HG03097 (cell line): Measurements from ENCODE around the gene SOCS6.
A peak's percentile ranks its signal among the peaks of the same experiment; 100 is the strongest.
"Not testable (repeated sequence)": the region's sequence is repeated elsewhere in the genome, so short reads cannot be mapped to it uniquely, and the experiment has no call there.

Experiments
- ATAC-seq: cut with Tn5 transposase; IDR thresholded peaks from one replicate; pipeline ENCODE4 v1.9.1; 2021; ENCODE audit not compliant: unreplicated experiment, low FRiP score

The SOCS6 gene, protein sequence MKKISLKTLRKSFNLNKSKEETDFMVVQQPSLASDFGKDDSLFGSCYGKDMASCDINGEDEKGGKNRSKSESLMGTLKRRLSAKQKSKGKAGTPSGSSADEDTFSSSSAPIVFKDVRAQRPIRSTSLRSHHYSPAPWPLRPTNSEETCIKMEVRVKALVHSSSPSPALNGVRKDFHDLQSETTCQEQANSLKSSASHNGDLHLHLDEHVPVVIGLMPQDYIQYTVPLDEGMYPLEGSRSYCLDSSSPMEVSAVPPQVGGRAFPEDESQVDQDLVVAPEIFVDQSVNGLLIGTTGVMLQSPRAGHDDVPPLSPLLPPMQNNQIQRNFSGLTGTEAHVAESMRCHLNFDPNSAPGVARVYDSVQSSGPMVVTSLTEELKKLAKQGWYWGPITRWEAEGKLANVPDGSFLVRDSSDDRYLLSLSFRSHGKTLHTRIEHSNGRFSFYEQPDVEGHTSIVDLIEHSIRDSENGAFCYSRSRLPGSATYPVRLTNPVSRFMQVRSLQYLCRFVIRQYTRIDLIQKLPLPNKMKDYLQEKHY

DNA sequence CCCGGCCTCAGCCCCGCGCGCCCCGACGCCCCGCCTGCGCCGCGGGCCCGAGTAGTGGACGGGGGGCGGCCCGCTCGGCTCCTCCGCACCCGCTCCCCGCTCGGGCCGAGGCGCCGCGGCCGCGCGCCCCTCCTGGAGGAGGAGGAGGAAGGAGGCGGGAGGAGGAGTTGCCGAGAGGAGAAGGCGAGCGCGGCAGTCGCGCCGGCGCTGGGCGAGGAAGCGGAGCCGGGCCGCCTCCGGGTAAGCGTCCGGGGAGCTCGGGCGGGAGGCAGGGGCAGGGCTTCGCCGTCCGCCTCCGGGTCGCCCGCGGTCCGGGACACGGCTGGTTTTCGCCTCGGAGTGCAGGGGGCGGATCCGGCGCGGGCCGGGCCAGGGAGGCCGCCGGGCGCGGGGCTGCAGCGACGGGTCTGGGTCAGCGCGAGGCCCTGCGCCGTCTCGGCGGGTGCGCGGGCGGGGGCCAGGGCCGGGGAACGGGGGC lies at the start of gene SOCS6:
Gene SOCS6 (plus strand): TSS at position 195 of the 478 bp plus-strand sequence. CDS start 35,624 bp downstream, outside the sequence.
- peak; percentile 80 for ATAC-seq

DNA sequence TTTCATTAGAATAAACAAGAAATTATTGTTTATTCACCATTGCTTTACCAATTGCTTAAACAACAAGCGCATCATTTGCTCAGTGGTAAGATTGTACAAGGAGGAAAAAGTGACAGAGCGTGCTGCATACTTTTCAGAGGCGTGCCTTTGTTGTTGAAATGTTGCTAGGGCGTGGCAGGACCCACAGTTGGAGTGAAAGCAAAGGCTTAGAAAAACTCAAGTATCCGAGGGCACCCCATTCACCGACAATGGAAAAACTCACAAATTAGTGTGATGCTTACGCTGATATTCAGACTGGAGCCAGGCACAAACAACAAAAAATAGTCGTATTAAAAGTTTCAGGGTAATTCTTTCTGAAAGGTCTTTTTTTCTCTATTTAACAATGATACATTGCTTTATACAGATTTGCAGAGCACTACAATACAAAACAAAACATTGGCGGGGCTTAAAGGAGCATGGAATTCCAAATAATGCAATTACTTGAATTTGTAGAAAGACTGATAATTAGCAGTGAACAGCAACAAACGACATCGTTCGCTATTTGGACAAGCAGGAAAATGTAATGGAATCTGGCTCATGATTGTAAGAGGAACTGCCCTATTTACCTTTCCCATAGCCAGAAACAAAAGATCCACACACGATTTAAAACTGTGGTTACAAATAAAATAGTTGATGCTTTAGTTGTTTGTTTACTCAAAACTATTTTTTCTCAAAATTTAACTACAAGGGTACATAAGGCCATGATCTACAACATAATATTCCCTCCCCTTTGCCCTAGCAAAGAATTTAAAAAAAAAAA lies 45.5 kb upstream of the SOCS6 start:
- no peak for ATAC-seq

DNA sequence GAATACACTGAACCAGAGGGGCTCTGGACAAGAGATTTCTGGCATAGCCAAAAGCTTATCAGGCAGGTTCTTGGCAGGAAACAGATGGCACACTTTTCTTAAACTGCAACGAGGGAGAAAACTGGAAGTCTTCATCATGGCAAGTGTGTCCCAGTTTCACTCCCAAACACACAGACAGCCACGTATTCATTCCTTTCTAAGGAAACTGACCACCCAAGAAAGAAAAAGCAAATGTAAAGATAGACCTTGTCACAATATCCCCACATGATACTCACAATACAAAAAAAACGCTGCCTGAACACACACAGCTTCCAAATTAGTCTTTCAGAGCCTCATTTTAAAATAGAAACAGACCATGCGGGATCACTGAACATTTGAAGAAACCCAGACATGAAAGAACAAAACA lies 42.8 kb upstream of the SOCS6 start:
- no peak for ATAC-seq

DNA sequence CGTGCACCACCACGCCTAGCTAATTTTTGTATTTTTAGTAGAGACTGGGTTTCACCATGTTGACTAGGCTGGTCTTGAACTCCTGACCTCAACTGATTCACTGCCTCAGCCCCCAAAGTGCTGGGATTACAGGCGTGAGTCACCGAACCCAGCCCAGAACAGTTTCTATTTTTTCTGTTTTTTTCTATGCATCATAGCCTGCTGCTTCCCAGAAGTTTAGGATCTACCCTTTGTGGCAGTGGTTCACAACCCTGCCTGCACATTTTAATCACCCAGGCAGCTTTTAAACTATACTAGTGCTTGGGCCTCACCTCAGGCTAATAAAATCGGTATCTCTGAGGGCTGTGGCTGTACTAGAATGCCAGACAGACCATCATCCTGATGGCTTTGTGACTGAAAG lies 39.7 kb upstream of the SOCS6 start:
- no peak for ATAC-seq

DNA sequence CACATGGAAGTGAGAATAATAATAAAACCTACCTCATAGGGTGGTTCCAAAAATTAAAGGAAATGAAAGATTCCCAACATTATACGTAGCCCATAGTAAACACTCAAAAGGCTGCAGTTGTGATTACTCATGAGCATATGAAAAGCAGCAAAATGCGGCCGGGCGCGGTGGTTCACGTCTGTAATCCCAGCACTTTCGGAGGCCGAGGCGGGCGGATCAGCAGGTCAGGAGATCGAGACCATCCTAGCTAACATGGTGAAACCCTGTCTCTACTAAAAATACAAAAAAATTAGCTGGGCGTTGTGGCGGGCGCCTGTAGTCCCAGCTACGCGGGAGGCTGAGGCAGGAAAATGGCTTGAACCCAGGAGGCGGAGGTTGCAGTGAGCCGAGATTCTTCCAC lies 39.0 kb upstream of the SOCS6 start:
- not testable (repeated sequence) for ATAC-seq

DNA sequence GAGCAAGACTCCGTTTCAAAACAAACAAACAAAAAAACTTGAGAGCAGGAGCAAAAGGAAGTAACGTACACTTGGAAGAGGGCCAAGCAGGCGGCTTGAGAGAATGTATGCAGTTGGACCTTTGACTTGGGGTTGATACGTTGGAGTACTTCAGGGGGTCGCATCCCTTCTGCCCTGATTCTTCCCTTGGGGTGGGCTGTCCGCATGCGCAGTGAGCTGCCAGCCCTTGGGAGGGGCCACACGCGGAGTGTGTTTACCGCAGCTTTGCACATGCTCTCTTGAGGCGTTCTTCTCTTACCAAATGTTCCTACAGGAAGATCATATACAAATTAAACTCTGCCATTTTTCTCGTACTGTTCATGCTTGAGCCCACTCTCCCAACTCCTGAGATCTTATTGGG lies 38.1 kb upstream of the SOCS6 start:
- no peak for ATAC-seq

DNA sequence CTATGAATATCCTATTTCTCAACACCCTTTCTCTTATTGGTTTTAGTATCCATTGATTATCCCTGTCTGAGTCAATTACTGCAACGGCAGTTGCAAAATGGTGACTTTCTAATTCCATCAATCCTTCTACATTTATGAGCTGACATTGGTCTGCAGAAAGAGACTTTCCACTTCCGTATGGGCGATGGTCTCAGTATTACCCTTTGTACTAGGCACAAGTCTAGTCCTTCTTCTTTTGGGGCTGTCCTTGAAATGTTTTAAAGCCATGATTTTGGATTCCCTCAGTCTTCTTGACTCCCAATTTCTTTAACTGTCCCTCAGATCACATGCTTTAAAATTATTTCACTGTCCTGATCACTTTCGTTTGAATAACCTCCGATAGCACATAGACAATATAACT lies 32.7 kb upstream of the SOCS6 start:
- no peak for ATAC-seq

DNA sequence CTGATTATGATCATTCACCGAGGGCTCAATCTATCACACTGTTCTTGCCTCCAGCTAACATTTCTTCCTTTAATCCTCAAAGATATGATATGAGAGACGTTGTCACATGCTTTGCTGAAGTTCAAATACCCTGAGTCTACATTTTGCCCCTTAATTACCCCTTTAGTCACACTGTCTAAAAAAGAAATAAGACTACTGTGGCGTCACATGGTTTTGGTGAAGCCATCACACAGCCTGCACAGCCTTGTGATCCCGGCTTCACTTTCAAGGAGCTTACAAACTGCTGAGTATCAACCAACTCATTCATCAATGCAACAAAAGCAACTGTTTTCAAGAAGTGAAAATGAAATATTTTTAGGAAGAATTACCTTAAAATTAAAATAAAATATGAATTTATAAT lies 31.9 kb upstream of the SOCS6 start:
- no peak for ATAC-seq

DNA sequence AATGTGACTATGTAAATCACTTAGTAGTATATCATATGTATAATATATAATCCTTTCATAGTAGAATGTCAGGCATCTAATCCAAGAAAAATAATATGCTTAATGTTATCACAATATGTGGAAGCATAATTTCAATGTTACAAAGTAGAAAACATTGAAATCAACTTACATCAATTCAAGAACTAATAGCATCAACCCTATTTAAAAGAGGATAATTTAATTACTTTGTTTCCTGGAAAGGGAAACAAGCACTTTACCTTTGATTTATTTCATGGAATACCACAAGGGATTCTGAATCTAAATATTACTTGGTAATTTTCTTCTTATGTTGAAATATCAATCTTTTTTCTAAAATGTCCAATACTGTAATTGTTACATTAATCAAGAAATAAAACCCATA lies 30.6 kb upstream of the SOCS6 start:
- no peak for ATAC-seq

DNA sequence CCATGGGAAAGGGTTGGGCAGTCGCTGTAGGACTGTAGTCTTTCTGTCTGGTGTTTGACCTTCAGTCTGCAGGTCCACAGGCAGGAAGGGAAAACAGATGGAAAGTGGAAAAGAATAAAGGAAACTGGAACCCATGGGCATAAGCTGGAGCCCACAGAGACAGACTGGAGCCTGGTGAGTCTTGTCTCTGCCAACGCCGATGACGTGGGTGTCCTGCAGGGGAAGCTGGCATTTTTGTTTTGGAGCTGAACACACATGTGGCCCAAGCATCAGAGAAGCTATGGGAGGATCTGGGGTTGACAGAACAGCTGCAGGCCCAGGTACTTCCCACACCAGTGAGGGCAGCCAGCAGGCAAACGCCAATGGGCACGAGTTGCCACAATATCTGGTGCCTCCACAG lies 28.2 kb upstream of the SOCS6 start:
- ATAC-seq = no peak

DNA sequence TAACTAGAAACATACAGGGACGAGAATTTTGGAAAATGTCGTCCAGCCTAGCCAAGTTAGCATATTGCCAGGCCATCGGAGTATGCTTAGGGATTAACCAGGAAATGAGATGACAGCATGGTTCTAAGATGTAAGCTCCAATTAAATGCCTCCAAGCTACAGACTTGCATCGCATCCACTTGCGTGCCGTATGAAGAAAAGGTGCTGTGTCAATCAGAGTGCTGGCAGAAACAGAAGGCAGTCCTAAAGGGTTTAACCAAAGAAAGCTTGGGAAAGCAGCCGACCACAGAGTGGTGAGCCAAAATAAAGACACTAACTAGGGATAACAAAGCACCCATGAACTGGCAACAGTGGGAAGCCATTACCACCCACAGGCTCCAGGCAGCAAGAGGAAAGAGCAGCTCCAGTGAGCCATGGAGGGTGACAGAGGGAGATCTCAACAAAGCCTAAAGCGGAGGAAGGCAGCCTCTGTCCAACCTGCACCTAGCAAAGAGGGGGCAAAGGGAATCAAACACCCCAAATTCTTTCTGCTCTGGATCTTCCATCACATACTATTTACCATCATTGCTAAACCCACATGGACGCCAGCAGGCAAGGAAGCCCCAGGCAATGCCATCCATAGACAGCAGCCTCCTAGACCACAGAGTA lies 27.6 kb upstream of the SOCS6 start:
- ATAC-seq = no peak

DNA sequence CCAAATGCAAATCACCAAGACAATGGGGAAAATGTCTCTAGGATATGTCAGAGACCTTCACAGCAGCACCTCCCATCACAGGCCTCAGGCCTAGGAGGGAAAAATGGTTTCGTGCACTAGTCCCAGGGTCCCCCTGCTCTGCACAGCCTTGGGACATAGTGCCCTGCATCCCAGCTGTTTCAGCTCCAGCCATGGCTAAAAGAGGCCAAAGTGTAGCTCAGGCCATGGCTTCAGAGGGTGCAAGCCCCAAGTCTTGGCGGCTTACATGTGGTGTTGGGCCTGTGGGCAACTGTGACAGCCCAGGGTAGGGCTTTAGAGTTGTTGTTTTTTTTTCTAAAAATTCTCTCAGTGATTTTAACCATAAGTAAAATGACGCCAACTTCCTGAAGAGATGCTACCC lies 25.5 kb upstream of the SOCS6 start:
- ATAC-seq = no peak

DNA sequence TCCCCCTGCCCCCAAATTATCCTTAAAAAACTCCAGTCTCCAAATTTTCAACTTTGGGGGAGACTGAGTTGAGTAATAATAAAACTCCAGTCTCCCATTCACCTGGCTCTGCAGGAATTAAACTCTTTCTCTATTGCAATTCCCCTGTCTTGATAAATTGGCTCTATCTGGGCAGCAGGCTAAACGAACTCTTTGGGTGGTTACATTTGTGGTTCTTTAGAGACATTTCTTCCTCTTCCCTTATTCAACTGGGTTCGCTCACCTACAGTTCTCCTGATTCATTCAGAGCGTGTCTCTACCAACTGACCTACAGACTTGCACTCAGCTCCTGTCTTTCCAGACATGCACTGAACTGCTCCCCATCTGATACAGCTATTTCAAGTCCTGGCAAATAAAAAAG lies 17.1 kb upstream of the SOCS6 start:
- no peak for ATAC-seq

DNA sequence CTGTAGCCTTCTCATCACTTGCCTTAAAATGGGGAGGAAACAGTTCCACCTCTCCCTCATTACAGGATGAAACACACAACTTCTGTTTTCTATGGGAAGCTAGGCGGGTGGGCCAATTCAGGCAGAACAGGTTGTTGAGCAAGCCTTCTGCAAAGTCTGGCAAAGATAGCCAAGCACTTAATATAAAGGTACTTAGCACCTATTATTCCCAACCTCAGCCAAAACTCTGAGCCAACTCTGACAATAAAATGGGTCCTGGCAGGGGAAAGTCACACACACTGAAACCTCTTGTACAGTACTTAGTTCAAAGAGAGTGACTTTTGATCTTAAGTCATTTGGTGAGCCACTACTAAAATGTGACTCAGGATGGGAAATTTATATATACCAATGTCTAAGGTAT lies 15.8 kb upstream of the SOCS6 start:
- no peak for ATAC-seq

DNA sequence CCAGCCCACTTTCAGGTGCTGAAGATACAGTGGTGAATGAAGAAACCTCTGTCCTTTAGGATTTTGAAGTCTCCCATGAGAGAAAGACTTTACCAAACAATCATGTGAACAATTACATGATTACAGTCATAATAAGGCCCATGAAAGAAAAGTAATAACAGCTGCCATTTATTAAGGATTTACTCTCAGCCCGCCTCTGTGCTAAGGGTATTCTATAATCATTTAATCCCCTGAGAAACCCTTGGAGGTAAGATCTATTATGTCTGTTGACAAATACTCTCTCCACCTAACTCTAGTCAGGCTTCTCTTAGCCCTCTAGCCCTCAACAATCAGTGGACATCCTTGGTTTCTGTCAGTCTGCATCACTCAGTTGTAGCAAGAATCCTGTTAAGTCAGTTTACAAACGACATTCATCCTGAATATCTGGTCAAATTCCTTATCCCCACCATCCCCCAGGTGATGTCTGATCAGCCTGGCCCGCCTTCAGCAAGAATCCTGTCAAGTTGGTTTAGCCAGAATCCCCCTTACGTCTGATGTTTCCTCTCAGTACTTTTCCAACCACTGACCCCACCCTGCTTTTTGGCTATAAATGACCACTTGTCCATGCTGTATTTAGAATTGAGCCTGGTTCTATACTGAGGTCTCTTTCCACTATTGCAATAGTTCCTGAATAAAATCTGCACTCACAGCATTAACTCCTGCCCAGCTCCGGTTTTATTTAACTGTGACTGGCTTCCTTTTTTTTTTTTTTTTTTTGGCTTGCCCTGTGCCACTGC lies 12.2 kb upstream of the SOCS6 start:
- no peak for ATAC-seq

DNA sequence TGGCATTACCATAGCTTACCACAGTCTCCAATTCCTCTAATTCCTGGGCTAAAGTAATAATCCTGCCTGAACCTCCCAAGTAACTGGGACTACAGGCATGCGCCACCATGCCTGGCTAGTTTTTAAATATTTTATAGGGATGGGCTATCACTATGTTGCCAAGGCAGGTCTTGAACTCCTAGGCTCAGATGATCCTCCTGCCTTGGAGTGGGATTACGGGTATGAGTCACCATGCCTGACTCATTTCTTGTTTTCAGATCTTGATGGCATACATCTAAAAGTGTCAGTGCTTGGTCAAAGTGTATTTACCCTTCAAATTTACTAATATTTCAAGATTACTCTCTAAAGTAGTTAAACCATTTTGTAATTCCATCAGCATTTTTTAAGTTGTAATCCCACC lies 9.4 kb upstream of the SOCS6 start:
- no peak for ATAC-seq

DNA sequence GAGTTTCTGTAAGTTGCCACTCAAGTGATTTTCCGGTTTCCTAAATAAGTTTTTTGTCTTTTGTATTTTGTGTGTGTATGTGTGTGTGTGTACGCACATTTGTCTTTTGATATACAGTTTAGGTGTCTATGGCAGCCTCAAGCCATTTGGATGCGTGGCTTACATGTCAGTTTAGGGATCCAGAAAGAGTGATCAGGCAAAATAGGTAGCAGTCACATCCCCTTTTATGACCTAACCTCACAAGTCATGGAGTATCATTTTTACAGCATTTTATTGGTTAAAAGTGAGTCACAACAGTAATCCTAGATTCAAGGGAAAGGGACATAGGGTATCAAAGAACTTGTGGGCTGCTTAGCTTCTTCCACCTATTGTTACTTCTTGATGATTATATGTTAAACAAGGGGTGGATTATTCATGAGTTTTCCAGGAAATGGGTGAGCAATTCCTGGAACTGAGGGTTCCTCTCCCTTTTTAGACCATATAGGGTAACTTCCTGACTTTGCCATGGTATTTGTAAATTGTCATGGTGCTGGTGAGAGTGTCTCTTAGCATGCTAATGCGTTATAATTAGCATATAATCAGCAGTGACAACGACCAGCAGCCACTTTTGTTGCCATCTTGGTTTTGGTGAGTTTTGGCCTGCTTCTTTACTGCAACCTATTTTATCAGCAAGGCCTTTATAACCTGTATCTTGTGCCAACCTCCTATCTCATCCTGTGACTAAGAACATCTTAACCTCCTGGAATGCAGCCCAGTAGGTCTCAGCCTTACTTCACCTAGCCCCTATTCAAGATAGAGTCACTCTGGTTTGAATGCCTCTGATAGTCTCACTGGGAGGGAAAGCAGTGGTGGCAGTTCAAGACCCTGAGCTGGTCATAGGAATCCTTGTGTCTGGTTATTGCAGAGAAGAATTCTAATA lies 8.6 kb upstream of the SOCS6 start:
- no peak for ATAC-seq

DNA sequence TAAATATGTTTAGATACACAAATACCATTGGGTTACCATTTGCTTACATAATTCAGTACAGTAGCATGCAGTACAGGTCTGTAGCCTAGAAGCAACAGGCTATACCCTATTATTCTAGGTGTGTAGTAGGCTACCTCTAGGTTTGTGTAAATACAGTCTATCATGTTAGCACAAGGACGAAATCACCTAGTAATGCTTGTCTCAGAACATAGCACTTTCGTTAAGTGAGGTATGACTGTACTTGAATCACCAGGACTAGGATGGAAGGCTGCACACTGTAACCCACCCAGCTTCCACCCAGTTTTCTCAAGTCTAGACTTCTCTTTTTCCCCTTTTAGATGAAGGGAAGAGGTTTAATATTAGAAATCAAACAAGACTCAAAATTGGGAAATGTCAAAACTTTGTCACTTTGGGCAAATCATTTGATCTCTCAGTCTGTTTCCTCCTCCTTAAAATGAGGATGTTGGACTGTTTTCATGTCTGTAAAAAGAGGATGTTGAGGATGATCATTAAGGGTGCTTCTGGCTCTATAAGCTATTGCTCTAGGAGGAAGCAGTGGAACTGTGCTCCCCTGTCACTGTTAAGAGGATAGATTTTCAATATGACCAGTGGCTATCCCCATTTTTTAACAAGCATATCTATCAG lies 3.7 kb upstream of the SOCS6 start:
- ATAC-seq = no peak

DNA sequence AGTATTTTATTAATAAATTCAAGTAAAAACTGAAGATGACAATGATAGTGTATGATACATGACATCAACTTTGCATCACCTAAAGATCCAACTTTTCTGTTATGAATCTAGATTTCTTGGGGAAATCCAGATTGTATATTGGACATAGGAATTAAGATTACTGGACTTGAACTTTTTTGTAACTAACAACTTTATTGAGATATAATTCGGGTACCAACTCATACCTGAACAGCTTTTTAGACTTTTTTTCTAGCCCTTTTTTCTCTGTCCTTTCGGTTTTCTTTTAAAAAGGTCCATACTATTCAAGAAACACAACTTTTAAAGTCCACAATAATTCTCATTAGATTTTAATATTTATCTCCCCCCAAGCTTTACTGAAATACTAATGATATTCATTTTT lies 1.1 kb upstream of the SOCS6 start:
- no peak for ATAC-seq
